CD4-positive, alpha-beta memory T cell (primary cell): ENCODE results near the gene LDLRAD1. TPM values are rescaled to one million over a fixed set of nuclear protein-coding genes. Genes with fewer than 3 reads are reported as not detected.
A peak's percentile ranks its signal among the peaks of the same experiment; 100 is the strongest.

Experiments
- CTCF ChIA-PET: fragments of 350-600 bp; sonication (Branson Sonifier 250); formaldehyde crosslinking; loops from one replicate; lab custom pipeline; 2021; ENCODE audit warnings: inconsistent platforms; ENCODE audit not compliant: partially characterized antibody; lab: Charles Lee
- POLR2A ChIA-PET: fragments of 350-600 bp; sonication (Branson Sonifier 250); formaldehyde crosslinking; loops from one replicate; lab custom pipeline; 2021; ENCODE audit not compliant: partially characterized antibody; lab: Charles Lee
- DNase-seq, 5 donors: peaks; one replicate each; pipeline versions ENCODE4 v3.0.0 to v3.0.0-alpha.2; 2020 to 2022; ENCODE audit warnings: mixed read lengths in 1 of 5
- H3K27ac ChIP-seq: one replicate; pipeline ENCODE4 v1.7.0; 2013; ENCODE audit warnings: low read depth, low read length
- H3K27me3 ChIP-seq: 2 replicates; pipeline ENCODE4 v1.7.0; 2013; ENCODE audit warnings: mild to moderate bottlenecking, low read length, moderate library complexity; ENCODE audit not compliant: insufficient read depth
- H3K36me3 ChIP-seq: 2 replicates; pipeline ENCODE4 v1.7.0; 2013; ENCODE audit warnings: mild to moderate bottlenecking, low read length, moderate library complexity; ENCODE audit not compliant: insufficient read depth
- H3K4me1 ChIP-seq: 2 replicates; pipeline ENCODE4 v1.7.0; 2013; ENCODE audit warnings: mild to moderate bottlenecking, low read length, moderate library complexity; ENCODE audit not compliant: insufficient read depth
- H3K4me3 ChIP-seq, 2 donors: one replicate each; pipeline ENCODE4 v1.7.0; 2013; ENCODE audit warnings: low read length in 2 of 2, mild to moderate bottlenecking in 1 of 2
- H3K9me3 ChIP-seq, 2 donors: one replicate each; pipeline ENCODE4 v1.7.0; 2013; ENCODE audit warnings: low read length in 2 of 2, control low read depth in 1 of 2; ENCODE audit not compliant: control insufficient read depth in 1 of 2
- H3K27ac Mint-ChIP-seq, 7 donors: one replicate each; pipeline ENCODE4 v1.8.0; 2020 to 2021; ENCODE audit warnings: mixed read lengths in 7 of 7, mild to moderate bottlenecking in 6 of 7, inconsistent platforms in 3 of 7, moderate library complexity in 3 of 7
- H3K27me3 Mint-ChIP-seq, 2 donors: one replicate each; pipeline ENCODE4 v1.8.0; 2020 to 2021; ENCODE audit warnings: mixed read lengths in 2 of 2
- H3K36me3 Mint-ChIP-seq, 2 donors: one replicate each; pipeline ENCODE4 v1.8.0; 2020 to 2021; ENCODE audit warnings: mixed read lengths in 2 of 2, inconsistent platforms in 1 of 2, mild to moderate bottlenecking in 1 of 2
- H3K4me1 Mint-ChIP-seq, 4 donors: one replicate each; pipeline ENCODE4 v1.8.0; 2020 to 2021; ENCODE audit warnings: mixed read lengths in 4 of 4, mild to moderate bottlenecking in 1 of 4
- H3K4me3 Mint-ChIP-seq, 8 donors: one replicate each; pipeline ENCODE4 v1.8.0; 2020 to 2021; ENCODE audit warnings: mixed read lengths in 8 of 8, mild to moderate bottlenecking in 7 of 8, moderate library complexity in 6 of 8, inconsistent platforms in 3 of 8
- H3K9me3 Mint-ChIP-seq, 8 donors: one replicate each; pipeline ENCODE4 v1.8.0; 2020 to 2021; ENCODE audit warnings: mixed read lengths in 8 of 8, mild to moderate bottlenecking in 5 of 8, inconsistent platforms in 3 of 8, moderate library complexity in 1 of 8
- intact Hi-C: fragments of 100-400 bp; cut with micrococcal nuclease; formaldehyde crosslinking; loops from one replicate; pipeline ENCODE4 v1.15.1; 2023
- polyA plus RNA-seq, 2 donors: library from polyadenylated mRNA; unstranded; fragments of 300-500 nt; fragmentation: Illumina TruSeq; gene quantifications; one replicate each; pipeline ENCODE4 v1.2.3, GENCODE V29; 2021
- total RNA-seq, 2 experiments: library from RNA; stranded (reverse); gene quantifications; one replicate each; pipeline ENCODE4 v1.2.3, GENCODE V29; 2021

LDLRAD1 gene
- total and polyA plus RNA-seq, 4 experiments from 2014 or later: not detected

DNA sequence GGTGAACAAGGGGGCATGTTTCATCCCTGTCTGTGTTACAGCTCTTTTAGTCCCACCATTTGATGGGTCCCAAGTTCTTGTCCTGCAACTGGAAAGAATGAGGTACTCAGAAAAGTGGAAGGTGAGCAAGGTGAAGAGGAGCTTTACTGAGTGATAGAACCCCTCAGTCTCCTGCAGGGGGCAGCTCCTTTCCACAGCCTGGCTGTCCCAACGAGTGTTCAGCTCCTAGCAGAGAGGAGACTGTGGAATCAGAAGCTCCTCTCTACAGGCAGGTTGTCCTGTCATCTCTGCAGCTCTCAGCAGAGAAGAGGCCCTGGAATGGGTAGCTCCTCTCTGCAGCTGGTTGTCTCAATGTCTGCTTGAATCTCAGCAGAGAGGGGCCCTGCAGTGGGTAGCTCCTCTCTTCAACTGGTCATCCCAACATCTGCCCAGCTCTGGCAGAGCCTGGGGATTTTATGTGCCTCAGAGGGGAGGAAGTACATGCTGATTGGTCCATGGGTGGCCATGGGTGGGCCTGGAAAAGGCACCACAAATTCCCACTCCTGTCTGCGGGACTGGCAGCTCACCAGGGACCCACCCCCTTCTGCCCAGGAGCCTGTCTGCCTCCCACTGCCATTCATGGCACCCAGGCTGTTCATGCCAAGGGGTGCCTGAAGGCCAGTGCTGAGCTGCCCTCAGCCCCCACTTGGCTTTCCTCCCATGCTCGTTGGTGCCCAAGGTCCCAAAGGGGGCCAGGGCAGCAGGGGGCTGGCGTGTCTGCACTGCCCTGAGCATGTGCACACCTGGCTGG lies 25.7 kb downstream of the LDLRAD1 start:
- no peak overlapping the region for H3K4me3 ChIP-seq
- intact Hi-C loops: no loop called here
- no peaks in the 10 kb centered on the region for H3K4me1 ChIP-seq
- Mint-ChIP-seq H3K4me3 (no peak overlapping the region), H3K27me3 (peaks cover 0 to 3% of the 10 kb centered on the region in 2 donors), H3K9me3 (no peaks in the 10 kb centered on the region), H3K27ac (no peak overlapping the region), H3K36me3 (no peaks in the 10 kb centered on the region), H3K4me1 (peaks cover 0 to 10% (median 2%) of the 10 kb centered on the region in 4 donors)
- H3K27me3 ChIP-seq: no peaks in the 10 kb centered on the region
- no peak overlapping the region for H3K27ac ChIP-seq
- no peaks in the 10 kb centered on the region for H3K9me3 ChIP-seq
- ChIA-PET CTCF (interaction anchor here (0.7 kb wide), 1 partner anchor 90 kb away, joined by 3 read pairs; no protein-coding TSS in a partner anchor), POLR2A (no interaction called here)
- no peaks in the 10 kb centered on the region for H3K36me3 ChIP-seq
- DNase-seq: no peak

DNA sequence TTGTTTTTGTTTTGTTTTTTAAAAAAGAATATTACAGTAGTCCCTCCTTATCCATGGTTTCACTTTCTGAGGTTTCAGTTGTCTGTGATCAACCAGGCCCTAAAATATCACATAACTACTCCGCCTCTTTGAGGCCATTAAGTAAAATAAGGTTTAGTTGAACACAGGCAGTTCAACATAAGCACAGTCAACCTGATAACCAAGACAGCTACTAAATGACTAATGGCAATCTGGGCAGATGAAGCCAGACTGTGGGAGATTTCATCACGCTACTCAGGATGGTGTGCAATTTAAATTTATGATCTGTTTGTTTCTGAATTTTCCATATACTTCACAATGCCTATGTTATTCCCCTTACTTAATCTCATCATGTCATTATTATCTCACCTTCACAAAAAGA lies 30.1 kb downstream of the LDLRAD1 start:
- intact Hi-C loops: no loop called here
- H3K27me3 Mint-ChIP-seq: peaks cover 0 to 2% of the 10 kb centered on the region in 2 donors
- H3K4me1 Mint-ChIP-seq: peaks cover 9 to 30% (median 12%) of the 10 kb centered on the region in 4 donors
- peaks cover 8% of the 10 kb centered on the region for H3K4me1 ChIP-seq
- POLR2A ChIA-PET: no interaction called here
- H3K27ac Mint-ChIP-seq: peak overlapping the region in 3 of 7 donors; percentile 24 to 65 (median 54)
- DNase-seq: no peak
- H3K36me3 Mint-ChIP-seq: no peaks in the 10 kb centered on the region
- no peaks in the 10 kb centered on the region for H3K27me3 ChIP-seq
- H3K9me3 Mint-ChIP-seq: peaks cover 0 to 3% (median 0%) of the 10 kb centered on the region in 8 donors
- no peak overlapping the region for H3K27ac ChIP-seq
- H3K4me3 ChIP-seq: no peak overlapping the region
- CTCF ChIA-PET: no interaction called here
- peak overlapping the region in 1 of 8 donors; percentile 19 for H3K4me3 Mint-ChIP-seq
- H3K36me3 ChIP-seq: no peaks in the 10 kb centered on the region
- H3K9me3 ChIP-seq: no peaks in the 10 kb centered on the region

DNA sequence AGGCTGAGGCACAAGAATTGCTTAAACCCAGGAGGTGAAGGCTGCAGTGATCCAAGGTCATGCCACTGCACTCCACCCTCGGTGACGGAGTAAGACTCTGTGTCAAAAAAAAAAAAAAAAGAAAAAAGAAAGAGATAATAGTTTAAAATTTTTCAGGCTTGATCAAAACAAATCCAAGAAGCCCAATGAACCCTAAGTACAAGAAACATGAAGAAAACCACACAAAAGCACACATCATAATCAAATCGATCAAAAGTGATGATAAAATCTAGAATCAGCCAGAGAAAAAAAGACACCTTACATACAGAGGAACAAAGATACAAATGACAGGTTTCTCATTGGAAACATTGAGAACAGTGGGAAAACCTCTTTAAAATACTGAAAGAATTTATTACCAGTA lies 31.5 kb downstream of the LDLRAD1 start:
- Histone ChIP-seq H3K4me1 (peaks cover 8% of the 10 kb centered on the region), H3K9me3 (no peaks in the 10 kb centered on the region), H3K27ac (no peak overlapping the region), H3K4me3 (no peak overlapping the region), H3K27me3 (no peaks in the 10 kb centered on the region), H3K36me3 (no peaks in the 10 kb centered on the region)
- Mint-ChIP-seq H3K36me3 (no peaks in the 10 kb centered on the region), H3K27me3 (peaks cover 0 to 2% of the 10 kb centered on the region in 2 donors), H3K4me1 (peaks cover 9 to 34% (median 12%) of the 10 kb centered on the region in 4 donors), H3K9me3 (peaks cover 0 to 3% (median 0%) of the 10 kb centered on the region in 8 donors), H3K4me3 (peak overlapping the region in 2 of 8 donors; percentile 6 to 11), H3K27ac (peak overlapping the region in 2 of 7 donors; percentile 6 to 58)
- ChIA-PET CTCF (no interaction called here), POLR2A (no interaction called here)
- intact Hi-C loops: no loop called here
- DNase-seq: peak in 4 of 5 donors; percentile 11 to 34 (median 27)

DNA sequence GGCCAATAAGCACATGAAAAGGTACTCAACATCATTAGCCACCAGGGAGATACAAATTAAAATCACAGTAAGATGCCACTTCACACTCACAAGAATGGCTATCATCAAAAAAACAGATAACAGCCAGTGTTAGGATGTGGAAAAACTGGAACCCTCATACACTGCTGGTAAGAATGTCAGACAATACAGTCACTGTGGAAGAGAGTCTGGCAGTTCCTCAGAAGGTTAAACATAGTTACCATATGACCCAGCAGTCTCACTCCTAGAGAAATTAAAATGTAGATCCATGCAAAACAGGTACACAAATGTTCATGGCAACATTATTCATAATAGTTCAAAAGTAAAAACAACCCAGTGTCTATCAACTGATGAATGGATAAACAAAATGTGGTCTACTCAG lies 33.3 kb downstream of the LDLRAD1 start:
- ChIA-PET CTCF (no interaction called here), POLR2A (no interaction called here)
- Histone ChIP-seq H3K36me3 (no peaks in the 10 kb centered on the region), H3K27ac (no peak overlapping the region), H3K27me3 (no peaks in the 10 kb centered on the region), H3K4me3 (no peak overlapping the region), H3K4me1 (peaks cover 8% of the 10 kb centered on the region), H3K9me3 (no peaks in the 10 kb centered on the region)
- Mint-ChIP-seq H3K27me3 (peaks cover 0 to 2% of the 10 kb centered on the region in 2 donors), H3K27ac (no peak overlapping the region), H3K9me3 (peaks cover 0 to 3% (median 0%) of the 10 kb centered on the region in 8 donors), H3K4me3 (no peak overlapping the region), H3K4me1 (peaks cover 9 to 34% (median 12%) of the 10 kb centered on the region in 4 donors), H3K36me3 (no peaks in the 10 kb centered on the region)
- intact Hi-C loops: no loop called here
- no peak for DNase-seq

DNA sequence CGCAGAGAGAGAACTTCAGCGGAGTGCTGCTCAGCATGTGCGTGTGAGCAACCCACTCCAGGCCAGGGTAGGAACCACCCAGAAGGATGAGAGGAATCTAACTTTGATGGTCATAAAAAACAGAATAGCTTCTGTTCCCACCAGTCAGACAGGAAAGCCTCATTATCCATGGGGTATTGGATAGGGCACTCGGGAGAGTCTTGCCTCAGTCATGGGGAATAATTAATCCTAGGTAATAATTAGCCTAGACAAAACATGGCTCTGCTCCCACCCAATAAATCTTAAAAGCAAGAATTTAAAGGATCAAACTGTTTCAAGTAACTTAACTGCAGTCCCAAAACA lies 35.3 kb downstream of the LDLRAD1 start:
- peaks cover 0 to 3% (median 0%) of the 10 kb centered on the region in 8 donors for H3K9me3 Mint-ChIP-seq
- ChIA-PET POLR2A (no interaction called here), CTCF (interaction anchor here (1.5 kb wide), 1 partner anchor 23 kb away, joined by 5 read pairs; no protein-coding TSS in a partner anchor)
- Histone ChIP-seq H3K27ac (no peak overlapping the region), H3K4me3 (no peak overlapping the region), H3K36me3 (no peaks in the 10 kb centered on the region), H3K9me3 (no peaks in the 10 kb centered on the region), H3K27me3 (no peaks in the 10 kb centered on the region), H3K4me1 (peaks cover 8% of the 10 kb centered on the region)
- peak overlapping the region in 1 of 8 donors; percentile 27 for H3K4me3 Mint-ChIP-seq
- intact Hi-C loops: no loop called here
- H3K4me1 Mint-ChIP-seq: peaks cover 8 to 29% (median 11%) of the 10 kb centered on the region in 4 donors
- no peaks in the 10 kb centered on the region for H3K36me3 Mint-ChIP-seq
- no peak overlapping the region for H3K27ac Mint-ChIP-seq
- peaks cover 0 to 1% of the 10 kb centered on the region in 2 donors for H3K27me3 Mint-ChIP-seq
- DNase-seq: no peak

DNA sequence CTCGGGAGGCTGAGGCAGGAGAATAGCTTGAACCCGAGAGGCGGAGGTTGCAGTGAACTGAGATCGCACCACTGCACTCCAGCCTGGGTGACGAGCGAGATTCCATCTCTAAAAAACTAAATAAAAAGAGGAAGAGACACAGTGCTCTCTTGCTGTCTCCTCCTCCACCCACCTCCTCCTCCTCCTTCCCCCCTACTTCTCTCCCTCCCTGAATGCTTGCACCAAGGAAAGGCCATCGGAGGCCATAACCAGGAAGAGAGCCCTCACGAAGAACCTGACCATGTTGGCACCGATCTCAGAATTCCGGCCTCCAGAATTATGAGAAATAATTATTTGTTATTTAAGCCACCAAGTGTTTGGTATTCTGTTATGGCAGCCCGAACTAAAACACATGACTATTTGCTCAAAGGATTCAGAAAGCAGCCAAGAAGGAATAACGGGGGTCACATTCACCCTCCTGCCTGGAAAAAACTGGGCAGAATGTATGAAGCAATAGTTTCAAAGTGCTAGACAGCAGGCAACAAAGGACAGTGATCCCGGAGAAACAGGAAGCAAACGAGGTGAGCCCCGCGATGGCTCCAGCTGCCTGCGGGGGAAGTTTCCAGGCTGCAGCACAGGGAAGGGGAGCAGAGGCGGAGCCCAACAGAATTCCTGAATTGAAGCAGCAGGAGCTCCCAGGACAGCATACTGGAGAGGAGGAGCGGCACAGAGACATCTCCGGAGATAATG lies 35.8 kb downstream of the LDLRAD1 start:
- H3K4me1 Mint-ChIP-seq: peaks cover 8 to 24% (median 11%) of the 10 kb centered on the region in 4 donors
- intact Hi-C loops: no loop called here
- no peak overlapping the region for H3K27ac Mint-ChIP-seq
- H3K4me3 ChIP-seq: no peak overlapping the region
- H3K36me3 ChIP-seq: no peaks in the 10 kb centered on the region
- H3K9me3 ChIP-seq: no peaks in the 10 kb centered on the region
- peaks cover 0 to 3% (median 0%) of the 10 kb centered on the region in 8 donors for H3K9me3 Mint-ChIP-seq
- H3K27ac ChIP-seq: no peak overlapping the region
- CTCF ChIA-PET: interaction anchor here (1.5 kb wide), 1 partner anchor 23 kb away, joined by 5 read pairs; no protein-coding TSS in a partner anchor
- H3K4me1 ChIP-seq: peaks cover 8% of the 10 kb centered on the region
- no peaks in the 10 kb centered on the region for H3K27me3 ChIP-seq
- no peak for DNase-seq
- POLR2A ChIA-PET: no interaction called here
- H3K4me3 Mint-ChIP-seq: peak overlapping the region in 1 of 8 donors; percentile 27
- H3K36me3 Mint-ChIP-seq: no peaks in the 10 kb centered on the region
- peaks cover 0 to 1% of the 10 kb centered on the region in 2 donors for H3K27me3 Mint-ChIP-seq

DNA sequence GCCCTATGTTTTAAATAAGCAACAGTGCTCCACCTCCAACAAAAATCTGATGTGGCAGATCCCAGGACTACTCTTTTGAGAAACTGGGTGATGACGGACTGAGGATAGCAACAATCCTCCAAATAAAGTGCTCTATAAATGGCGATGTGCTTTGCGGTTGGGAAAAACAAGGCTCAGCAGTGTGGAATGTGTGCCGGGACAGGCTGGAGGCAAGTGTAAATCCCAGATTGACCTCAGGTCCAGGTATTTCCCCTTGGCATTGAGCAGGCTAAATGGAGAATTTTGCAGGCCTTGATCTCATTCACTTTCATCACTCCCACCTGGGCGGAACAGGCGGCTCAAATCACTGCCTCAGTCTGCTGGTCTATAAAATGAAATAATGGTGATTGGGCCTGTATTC lies 36.8 kb downstream of the LDLRAD1 start:
- no peak for DNase-seq
- Mint-ChIP-seq H3K9me3 (peaks cover 0 to 2% (median 0%) of the 10 kb centered on the region in 8 donors), H3K4me3 (no peak overlapping the region), H3K36me3 (no peaks in the 10 kb centered on the region), H3K27ac (no peak overlapping the region), H3K4me1 (peaks cover 3 to 14% (median 5%) of the 10 kb centered on the region in 4 donors), H3K27me3 (peaks cover 0 to 1% of the 10 kb centered on the region in 2 donors)
- POLR2A ChIA-PET: no interaction called here
- intact Hi-C loops: no loop called here
- Histone ChIP-seq H3K4me3 (no peak overlapping the region), H3K27me3 (no peaks in the 10 kb centered on the region), H3K4me1 (peaks cover 5% of the 10 kb centered on the region), H3K9me3 (no peaks in the 10 kb centered on the region), H3K27ac (no peak overlapping the region), H3K36me3 (no peaks in the 10 kb centered on the region)
- CTCF ChIA-PET: no interaction called here
